Pancreas (tissue), 10 donors: ENCODE measurements around the gene RAB30. TPM values are rescaled to one million over a fixed set of nuclear protein-coding genes. Genes with fewer than 3 reads are reported as not detected.

Source experiments
- ATAC-seq, 4 donors: fragments of 200-7000 bp; cut with Tn5 transposase; one replicate each; pipeline versions ENCODE4 v1.8.0 to v1.9.1; 2020; ENCODE audit warnings: mild to moderate bottlenecking in 4 of 4, moderate library complexity in 4 of 4
- DNase-seq, 6 donors: peaks; one replicate each; pipeline ENCODE4 v3.0.0-alpha.2; 2020
- FAIRE-seq: peaks from 2 replicates; lab custom pipeline; 2012; peaks lifted over from hg19 to GRCh38; lab: Jason Lieb, UNC
- H3K27ac ChIP-seq, 4 donors: fragments of 200-600 bp; sonication (generic); 1 replicate in 3 of 4; 2 replicates in 1 of 4; pipeline versions ENCODE4 v1.5.0 to v1.8.0; 2020
- H3K27me3 ChIP-seq, 4 donors: fragments of 200-600 bp; one replicate each; pipeline ENCODE4 v1.8.0; 2021
- H3K36me3 ChIP-seq, 3 donors: fragments of 200-600 bp; sonication (generic) in 1 of 3; one replicate each; pipeline versions ENCODE4 v1.5.0 to v1.8.0; 2020 to 2021
- H3K4me1 ChIP-seq, 3 donors: fragments of 200-600 bp; one replicate each; pipeline ENCODE4 v1.8.0; 2021
- H3K4me3 ChIP-seq, 4 donors: fragments of 200-600 bp; sonication (generic) in 2 of 4; one replicate each; pipeline versions ENCODE4 v1.5.0 to v1.8.0; 2020 to 2021
- H3K9me3 ChIP-seq, 4 donors: fragments of 200-600 bp; one replicate each; pipeline ENCODE4 v1.8.0; 2021
- WGBS, 2 donors: extraction: QIAGEN DNeasy Blood & Tissue Kit; methylation state at CpG; one replicate each; pipeline ENCODE4 v1.1.7; 2013; 5-methylcytosine and 5-hydroxymethylcytosine counted together
- intact Hi-C, 3 donors: fragments of 100-400 bp; cut with DNase I; formaldehyde crosslinking; loops; one replicate each; pipeline versions ENCODE4 v1.11.1 to v1.14.2; 2022
- polyA plus RNA-seq, 2 donors: library from polyadenylated mRNA; stranded (reverse); fragments of 200-250 nt; gene quantifications; one replicate each; pipeline ENCODE4 v1.2.3, GENCODE V29; 2013
- total RNA-seq, 6 donors: library from RNA; stranded (reverse); fragmentation: NEBNext Ultra II Directional in 4 of 6; extraction: Animal tissue kit (Norgen Biotek cat#: 25700) in 4 of 6; gene quantifications; one replicate each; pipeline versions ENCODE4 v1.2.1 to v1.2.4, GENCODE V29; 2021 to 2023
- TF ChIP-seq, protein P1 (sequence below), 4 donors: fragments of 200-600 bp; sonication (generic) in 3 of 4; IDR thresholded peaks; one replicate each; pipeline versions ENCODE4 v1.5.0 to v1.8.0; 2021; ENCODE audit warnings: antibody characterized with exemption in 4 of 4
- donor health status: healthy with polysubstance abuse.
- donor health status: DM: no; HTN: no; CAD: no; lungs with moderate emphysema.
- donor health status: DM: no; HTN: no; CAD: no.
- donor health status: control.
- donor health status: control.
- donor health status: Bipolar disorder and iron deficiency.
- donor health status: DM: yes; HTN: yes; CAD: no.
- donor health status: DM: no; HTN: no; CAD: no.
- donor health status: DM: no; HTN: no; CAD: no.
- donor health status: DM: yes; HTN: yes; CAD: no.

Gene RAB30
- total and polyA plus RNA-seq, 8 donors, result 1.0 to 6.7 (median 4.9) TPM

GRCh38 chr11:83097429-83098075 is 25.9 kb upstream of the RAB30 start:
- ATAC-seq, result no peak
- FAIRE-seq, result no peak
- H3K4me3 ChIP-seq, result no peak overlapping the region
- TF ChIP-seq, protein P1, sequence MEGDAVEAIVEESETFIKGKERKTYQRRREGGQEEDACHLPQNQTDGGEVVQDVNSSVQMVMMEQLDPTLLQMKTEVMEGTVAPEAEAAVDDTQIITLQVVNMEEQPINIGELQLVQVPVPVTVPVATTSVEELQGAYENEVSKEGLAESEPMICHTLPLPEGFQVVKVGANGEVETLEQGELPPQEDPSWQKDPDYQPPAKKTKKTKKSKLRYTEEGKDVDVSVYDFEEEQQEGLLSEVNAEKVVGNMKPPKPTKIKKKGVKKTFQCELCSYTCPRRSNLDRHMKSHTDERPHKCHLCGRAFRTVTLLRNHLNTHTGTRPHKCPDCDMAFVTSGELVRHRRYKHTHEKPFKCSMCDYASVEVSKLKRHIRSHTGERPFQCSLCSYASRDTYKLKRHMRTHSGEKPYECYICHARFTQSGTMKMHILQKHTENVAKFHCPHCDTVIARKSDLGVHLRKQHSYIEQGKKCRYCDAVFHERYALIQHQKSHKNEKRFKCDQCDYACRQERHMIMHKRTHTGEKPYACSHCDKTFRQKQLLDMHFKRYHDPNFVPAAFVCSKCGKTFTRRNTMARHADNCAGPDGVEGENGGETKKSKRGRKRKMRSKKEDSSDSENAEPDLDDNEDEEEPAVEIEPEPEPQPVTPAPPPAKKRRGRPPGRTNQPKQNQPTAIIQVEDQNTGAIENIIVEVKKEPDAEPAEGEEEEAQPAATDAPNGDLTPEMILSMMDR (IDR thresholded peaks at IDR 0.05), result no peak
- 48 to 63% methylated on average over 3 of the region's 3 CpGs for WGBS, 2 donors
- no peak overlapping the region for H3K27ac ChIP-seq
- intact Hi-C loops, result no loop called here
- H3K4me1 ChIP-seq, result peaks cover under 1 to 9% (median 8%) of the 10 kb centered on the region in 3 donors
- DNase-seq, result no peak
- H3K36me3 ChIP-seq, result no peaks in the 10 kb centered on the region
- no peaks in the 10 kb centered on the region for H3K27me3 ChIP-seq
- H3K9me3 ChIP-seq, result no peaks in the 10 kb centered on the region

DNA sequence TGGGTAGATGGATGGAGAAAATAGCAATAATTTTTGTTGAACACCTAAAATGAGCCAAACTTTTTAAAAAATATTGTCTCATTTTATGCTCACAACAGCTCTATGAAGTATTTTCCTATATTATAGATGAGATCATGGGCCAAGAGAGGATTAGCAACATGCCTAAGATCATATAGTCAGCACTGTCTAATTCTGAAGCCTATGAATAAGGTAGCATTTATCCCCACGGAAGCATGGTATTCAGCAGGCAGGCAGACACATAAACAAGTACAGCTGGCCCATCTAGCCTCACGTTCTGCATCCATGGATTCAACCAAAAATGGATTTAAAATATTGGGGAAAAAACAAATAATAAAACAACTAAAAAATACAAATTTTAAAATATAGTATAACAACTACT is 21.9 kb upstream of the RAB30 start:
- no peaks in the 10 kb centered on the region for H3K9me3 ChIP-seq
- no peaks in the 10 kb centered on the region for H3K36me3 ChIP-seq
- no peaks in the 10 kb centered on the region for H3K27me3 ChIP-seq
- H3K4me3 ChIP-seq, result no peak overlapping the region
- FAIRE-seq, result no peak
- no peak for ATAC-seq
- peaks cover 8 to 15% (median 13%) of the 10 kb centered on the region in 3 donors for H3K4me1 ChIP-seq
- DNase-seq, result no peak
- WGBS, 2 donors, result 83 to 87% methylated on average over 2 of the region's 2 CpGs
- TF ChIP-seq, protein P1 (IDR thresholded peaks at IDR 0.05), result no peak
- intact Hi-C loops, result no loop called here
- no peak overlapping the region for H3K27ac ChIP-seq

DNA sequence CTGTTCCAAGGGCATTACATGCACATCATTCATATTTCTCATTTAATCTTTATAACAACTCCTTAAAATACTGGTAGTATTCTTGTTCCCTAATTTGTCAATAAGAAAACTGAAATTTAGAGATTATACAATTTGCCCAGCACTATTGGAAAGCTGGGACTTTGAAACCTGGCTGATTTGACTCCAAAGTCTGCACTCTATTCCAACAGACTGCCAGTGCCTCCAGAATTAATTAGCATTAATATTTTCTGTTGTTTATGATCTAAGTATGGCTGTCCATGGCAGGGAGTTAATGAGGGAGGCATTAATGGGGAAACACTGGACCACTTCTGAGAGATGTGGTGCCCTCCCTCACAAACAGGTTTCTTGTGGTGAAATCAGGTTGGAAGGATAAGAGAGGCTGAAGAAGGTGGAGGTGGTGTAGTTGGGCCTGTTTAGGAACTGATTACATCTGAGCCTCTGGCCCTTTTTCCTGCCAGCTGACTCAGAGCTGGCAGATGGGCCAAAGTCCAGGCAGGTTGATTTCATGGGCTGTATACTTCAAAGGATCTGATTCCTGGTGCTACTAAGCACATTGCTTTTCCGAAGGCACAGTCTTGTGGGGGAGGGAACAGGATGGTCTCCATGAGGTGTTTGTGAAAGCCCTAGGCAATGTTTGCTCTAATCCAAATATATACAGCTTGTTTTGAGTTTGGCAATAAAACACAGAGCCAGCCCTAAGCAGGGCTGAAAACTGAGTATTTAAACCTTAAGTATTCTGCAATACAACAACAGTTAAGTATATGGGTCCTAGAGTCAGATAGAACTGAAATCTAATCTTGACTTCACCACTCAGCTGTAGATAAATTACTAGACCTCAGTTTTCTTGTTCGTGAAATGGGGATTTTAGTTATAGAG is 21.0 kb upstream of the RAB30 start:
- FAIRE-seq (peak; percentile 41), DNase-seq (peak in 4 of 6 donors; percentile 66 to 78 (median 70)), ATAC-seq (peak; percentile 98 to 99 (median 99))
- WGBS, 2 donors, result 17 to 20% methylated on average over 2 of the region's 2 CpGs
- Histone ChIP-seq H3K4me3 (no peak overlapping the region), H3K9me3 (no peaks in the 10 kb centered on the region), H3K4me1 (peaks cover 10 to 15% (median 13%) of the 10 kb centered on the region in 3 donors), H3K36me3 (no peaks in the 10 kb centered on the region), H3K27me3 (no peaks in the 10 kb centered on the region), H3K27ac (peak overlapping the region in 3 of 4 donors; percentile 8 to 68 (median 55))
- TF ChIP-seq, protein P1 (IDR thresholded peaks at IDR 0.05), result no peak
- intact Hi-C loops, result no loop called here

- intact Hi-C loops, result no loop called here
- Histone ChIP-seq H3K36me3 (no peaks in the 10 kb centered on the region), H3K4me1 (peaks cover 13 to 26% (median 17%) of the 10 kb centered on the region in 3 donors), H3K27me3 (no peaks in the 10 kb centered on the region), H3K4me3 (no peak overlapping the region), H3K27ac (no peak overlapping the region), H3K9me3 (no peaks in the 10 kb centered on the region)
- ATAC-seq (no peak), DNase-seq (no peak), FAIRE-seq (no peak)
- 96 to 98% methylated on average over 2 of the region's 2 CpGs for WGBS, 2 donors
- TF ChIP-seq, protein P1 (IDR thresholded peaks at IDR 0.05), result no peak
Observed at GRCh38 chr11:83088965-83089364, 17.3 kb upstream of the RAB30 start.
